K562 (cell line): ENCODE data around the gene OPA3. TPM values are rescaled to one million over a fixed set of nuclear protein-coding genes. Genes with fewer than 3 reads are reported as not detected.

Source experiments
- ELF1 ChIP-seq: fragments of 200-800 bp; sonication (Bioruptor generic); IDR thresholded peaks from 2 replicates; pipeline ENCODE4 v1.6.1; 2016; ENCODE audit warnings: missing genetic modification characterization, missing compliant biosample characterization
- ETV6 ChIP-seq, 3 experiments: fragments of 150-350 bp in 1 of 3; sonication (generic) in 1 of 3; formaldehyde crosslinking in 1 of 3; IDR thresholded peaks; 2 replicates each; pipeline versions ENCODE4 v1.6.1 to v1.8.0; 2014 to 2022; ENCODE audit warnings: borderline replicate concordance in 2 of 3, low read depth in 2 of 3, antibody characterized with exemption in 1 of 3, low read length in 1 of 3, mild to moderate bottlenecking in 1 of 3, missing genetic modification reagents in 1 of 3
- HDAC1 ChIP-seq, 2 experiments: fragments of 450-650 bp; IDR thresholded peaks; 2 replicates each; pipeline ENCODE4 v1.6.1; 2016 to 2017; ENCODE audit warnings: inconsistent platforms in 1 of 2, mild to moderate bottlenecking in 1 of 2, moderate library complexity in 1 of 2
- MAFG ChIP-seq: fragments of 450-650 bp; conservative IDR thresholded peaks from 2 replicates; pipeline ENCODE4 v1.6.1; 2016; ENCODE audit warnings: missing genetic modification characterization, missing compliant biosample characterization
- MLLT1 ChIP-seq, 2 experiments: fragments of 450-650 bp; IDR thresholded peaks; 2 replicates each; pipeline ENCODE4 v1.6.1; 2016
- NFE2 ChIP-seq: IDR thresholded peaks from 2 replicates; pipeline ENCODE4 v1.6.1; 2014; ENCODE audit warnings: antibody characterized with exemption, low read depth
- STAG1 ChIP-seq: sonication (generic); formaldehyde crosslinking; IDR thresholded peaks from 2 replicates; pipeline ENCODE4 v1.5.0; 2020; ENCODE audit warnings: missing genetic modification reagents, borderline replicate concordance
- ZC3H8 ChIP-seq: fragments of 450-650 bp; IDR thresholded peaks from 2 replicates; pipeline ENCODE4 v1.6.1; 2017
- polyA plus RNA-seq, 8 experiments: library from polyadenylated mRNA; depleted of rRNA in 4 of 8; stranded (reverse) in 5 of 8; unstranded in 3 of 8; fragments of >200 nt; fragmentation: Nextera tagmentation in 2 of 8; fragmentation: Illumina TruSeq in 1 of 8; extraction: Ambion mirVana in 2 of 8; extraction: Trizol in 1 of 8; gene quantifications; 2 replicates each; pipeline versions ENCODE4 v1.2.1 to v1.2.3, GENCODE V29; 2011 to 2014; ENCODE audit warnings: inconsistent platforms in 1 of 8, missing spikeins in 1 of 8
- total RNA-seq, 7 experiments: library from RNA; depleted of rRNA in 6 of 7; stranded (reverse); fragments of >200 nt in 6 of 7; fragmentation: Illumina TruSeq in 2 of 7; extraction: Trizol in 2 of 7; gene quantifications; 2 replicates each; pipeline versions ENCODE4 v1.2.1 to v1.2.3, GENCODE V29; 2011 to 2021; ENCODE audit warnings: low replicate concordance in 1 of 7
- TF ChIP-seq, protein P1 (sequence below): IDR thresholded peaks from 2 replicates; pipeline ENCODE4 v1.6.1; 2011; ENCODE audit warnings: borderline replicate concordance, low read depth, mild to moderate bottlenecking, moderate library complexity, low read length; ENCODE audit not compliant: insufficient read depth, poor library complexity, severe bottlenecking
- TF ChIP-seq, protein P2 (sequence below): sonication (generic); formaldehyde crosslinking; IDR thresholded peaks from 2 replicates; pipeline ENCODE4 v1.8.0; 2023; ENCODE audit warnings: mild to moderate bottlenecking, missing genetic modification reagents
- TF ChIP-seq, protein P3 (sequence below): sonication (generic); formaldehyde crosslinking; IDR thresholded peaks from 2 replicates; pipeline ENCODE4 v1.4.0; 2020; ENCODE audit warnings: mild to moderate bottlenecking, missing genetic modification reagents

OPA3 gene
- total and polyA plus RNA-seq, 9 of the 15 experiments (the other 6 are each of a cell fraction or from before 2014, with no cell fraction given): 1.4 to 18.8 (median 9.0) TPM

GRCh38 chr19:45477713-45478453 is 106.7 kb downstream of the OPA3 start (continued):
- TF ChIP-seq, protein P1, sequence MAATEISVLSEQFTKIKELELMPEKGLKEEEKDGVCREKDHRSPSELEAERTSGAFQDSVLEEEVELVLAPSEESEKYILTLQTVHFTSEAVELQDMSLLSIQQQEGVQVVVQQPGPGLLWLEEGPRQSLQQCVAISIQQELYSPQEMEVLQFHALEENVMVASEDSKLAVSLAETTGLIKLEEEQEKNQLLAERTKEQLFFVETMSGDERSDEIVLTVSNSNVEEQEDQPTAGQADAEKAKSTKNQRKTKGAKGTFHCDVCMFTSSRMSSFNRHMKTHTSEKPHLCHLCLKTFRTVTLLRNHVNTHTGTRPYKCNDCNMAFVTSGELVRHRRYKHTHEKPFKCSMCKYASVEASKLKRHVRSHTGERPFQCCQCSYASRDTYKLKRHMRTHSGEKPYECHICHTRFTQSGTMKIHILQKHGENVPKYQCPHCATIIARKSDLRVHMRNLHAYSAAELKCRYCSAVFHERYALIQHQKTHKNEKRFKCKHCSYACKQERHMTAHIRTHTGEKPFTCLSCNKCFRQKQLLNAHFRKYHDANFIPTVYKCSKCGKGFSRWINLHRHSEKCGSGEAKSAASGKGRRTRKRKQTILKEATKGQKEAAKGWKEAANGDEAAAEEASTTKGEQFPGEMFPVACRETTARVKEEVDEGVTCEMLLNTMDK: no peak
- TF ChIP-seq STAG1 (CRISPR knock-in tag) (no peak), ELF1 (tag) (peak; percentile 41), MAFG (tag) (no peak), MLLT1 (IDR thresholded peaks at IDR 0.05) (0 out of 4 replicates have a peak, but pooled peaks of 1 of the 2 experiments have one; percentile 8), NFE2 (peak; percentile 60), HDAC1 (IDR thresholded peaks at IDR 0.05) (peak in 1 of 2 experiments; percentile 43; a peak in 1 of 4 replicates), ZC3H8 (0 out of 2 replicates have a peak, but pooled peaks have one; percentile 22), ETV6 (IDR thresholded peaks at IDR 0.05; ENCODE audit: borderline replicate concordance in 1 of 2, low read depth in 2 of 2, low read length in 1 of 2) (0 out of 4 replicates have a peak, but pooled peaks of 1 of the 2 experiments have one; percentile 11), ETV6 (CRISPR knock-in tag; IDR thresholded peaks at IDR 0.05; ENCODE audit: borderline replicate concordance) (no peak)
- TF ChIP-seq, protein P2, sequence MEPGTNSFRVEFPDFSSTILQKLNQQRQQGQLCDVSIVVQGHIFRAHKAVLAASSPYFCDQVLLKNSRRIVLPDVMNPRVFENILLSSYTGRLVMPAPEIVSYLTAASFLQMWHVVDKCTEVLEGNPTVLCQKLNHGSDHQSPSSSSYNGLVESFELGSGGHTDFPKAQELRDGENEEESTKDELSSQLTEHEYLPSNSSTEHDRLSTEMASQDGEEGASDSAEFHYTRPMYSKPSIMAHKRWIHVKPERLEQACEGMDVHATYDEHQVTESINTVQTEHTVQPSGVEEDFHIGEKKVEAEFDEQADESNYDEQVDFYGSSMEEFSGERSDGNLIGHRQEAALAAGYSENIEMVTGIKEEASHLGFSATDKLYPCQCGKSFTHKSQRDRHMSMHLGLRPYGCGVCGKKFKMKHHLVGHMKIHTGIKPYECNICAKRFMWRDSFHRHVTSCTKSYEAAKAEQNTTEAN (CRISPR knock-in tag): no peak
- TF ChIP-seq, protein P3, sequence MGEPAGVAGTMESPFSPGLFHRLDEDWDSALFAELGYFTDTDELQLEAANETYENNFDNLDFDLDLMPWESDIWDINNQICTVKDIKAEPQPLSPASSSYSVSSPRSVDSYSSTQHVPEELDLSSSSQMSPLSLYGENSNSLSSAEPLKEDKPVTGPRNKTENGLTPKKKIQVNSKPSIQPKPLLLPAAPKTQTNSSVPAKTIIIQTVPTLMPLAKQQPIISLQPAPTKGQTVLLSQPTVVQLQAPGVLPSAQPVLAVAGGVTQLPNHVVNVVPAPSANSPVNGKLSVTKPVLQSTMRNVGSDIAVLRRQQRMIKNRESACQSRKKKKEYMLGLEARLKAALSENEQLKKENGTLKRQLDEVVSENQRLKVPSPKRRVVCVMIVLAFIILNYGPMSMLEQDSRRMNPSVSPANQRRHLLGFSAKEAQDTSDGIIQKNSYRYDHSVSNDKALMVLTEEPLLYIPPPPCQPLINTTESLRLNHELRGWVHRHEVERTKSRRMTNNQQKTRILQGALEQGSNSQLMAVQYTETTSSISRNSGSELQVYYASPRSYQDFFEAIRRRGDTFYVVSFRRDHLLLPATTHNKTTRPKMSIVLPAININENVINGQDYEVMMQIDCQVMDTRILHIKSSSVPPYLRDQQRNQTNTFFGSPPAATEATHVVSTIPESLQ (CRISPR knock-in tag): 0 out of 2 replicates have a peak, but pooled peaks have one; percentile 42
